ENCODE data around the gene ARL15.

- TF ChIP-seq EZH2phosphoT487 (IDR thresholded peaks at IDR 0.05; ENCODE audit: borderline replicate concordance, low read depth), result no peak
- TF ChIP-seq CTCF (IDR thresholded peaks at IDR 0.05), result no peak
- TF ChIP-seq MAX (IDR thresholded peaks at IDR 0.05; ENCODE audit: low read depth), result no peak
- no peak for TF ChIP-seq FOXJ3 (CRISPR knock-in tag; IDR thresholded peaks at IDR 0.05)
- TF ChIP-seq NRF1 (IDR thresholded peaks at IDR 0.05; ENCODE audit: low read depth, low read length), result no peak
- TF ChIP-seq GABPA (IDR thresholded peaks at IDR 0.05; ENCODE audit: low read depth), result no peak
- no peak for TF ChIP-seq YY1 (IDR thresholded peaks at IDR 0.05; ENCODE audit: low read depth)
- TF ChIP-seq PBX3 (IDR thresholded peaks at IDR 0.05), result no peak
Measured at GRCh38 chr5:53834500-53834899, 475.9 kb downstream of the ARL15 start.

All from SK-N-SH (cell line).